Body of pancreas (tissue), 4 donors: ENCODE data around the gene KYAT1.

Source experiments
- CTCF ChIP-seq, 7 experiments: fragments of 450-650 bp in 4 of 7; fragments of 200-600 bp in 3 of 7; sonication (generic) in 3 of 7; IDR thresholded peaks; one replicate each; pipeline ENCODE4 v1.5.1; 2016 to 2019; ENCODE audit warnings: antibody characterized with exemption in 7 of 7
- POLR2A ChIP-seq, 3 donors: fragments of 450-650 bp; IDR thresholded peaks; one replicate each; pipeline ENCODE4 v1.6.1; 2016; ENCODE audit warnings: antibody characterized with exemption in 3 of 3, mild to moderate bottlenecking in 2 of 3

- TF ChIP-seq CTCF (IDR thresholded peaks at IDR 0.05) (no peak), POLR2A (IDR thresholded peaks at IDR 0.05) (no peak)
Observed at GRCh38 chr9:128929560-128929959, 47.8 kb upstream of the KYAT1 start.
